Caco-2 (cell line): ENCODE results near the gene KCNT2. TPM values are rescaled to one million over a fixed set of nuclear protein-coding genes. Genes with fewer than 3 reads are reported as not detected.

ENCODE experiments used
- BruUV-seq: library from RNA; stranded (reverse); fragments of 400-500 nt; replicated peaks from 2 replicates; lab custom pipeline; 2021; lab: Mats Ljungman, UMichigan
- CTCF ChIA-PET: fragments of 300-600 bp; sonication (Branson Sonifier 250); formaldehyde crosslinking; loops from one replicate; lab custom pipeline; 2022; ENCODE audit warnings: antibody characterized with exemption; lab: Charles Lee
- POLR2A ChIA-PET: fragments of 300-600 bp; sonication (Branson Sonifier 250); formaldehyde crosslinking; loops from one replicate; lab custom pipeline; 2022; ENCODE audit warnings: antibody characterized with exemption; lab: Charles Lee
- DNase-seq, 2 experiments: peaks; one replicate each; pipeline versions ENCODE4 v3.0.0 to v3.0.0-alpha.2; 2020 to 2022
- H3K27me3 ChIP-seq: replicated peaks from 2 replicates; pipeline ENCODE4 v1.6.0; 2011; ENCODE audit warnings: low read length; ENCODE audit not compliant: control insufficient read depth, insufficient read depth
- H3K36me3 ChIP-seq: 2 replicates; pipeline ENCODE4 v1.5.1; 2011; ENCODE audit warnings: low read length; ENCODE audit not compliant: control insufficient read depth, insufficient read depth
- H3K4me1 ChIP-seq: fragments of 250-450 bp; sonication (Bioruptor Pico); 2 replicates; pipeline ENCODE4 v1.5.1; 2020; ENCODE audit warnings: mild to moderate bottlenecking
- H3K4me3 ChIP-seq: 2 replicates; pipeline ENCODE4 v1.5.1; 2011; ENCODE audit warnings: low read depth, mild to moderate bottlenecking, control low read depth, low read length
- H3K9me3 ChIP-seq: fragments of 250-450 bp; sonication (Bioruptor Pico); 2 replicates; pipeline ENCODE4 v1.5.1; 2020; ENCODE audit warnings: mild to moderate bottlenecking, moderate library complexity
- H3K27ac Mint-ChIP-seq: one replicate; pipeline ENCODE4 v1.8.0; 2022; ENCODE audit warnings: mixed read lengths; ENCODE audit not compliant: unreplicated experiment
- H3K27me3 Mint-ChIP-seq: one replicate; pipeline ENCODE4 v1.8.0; 2022; ENCODE audit warnings: mixed read lengths; ENCODE audit not compliant: insufficient read depth, unreplicated experiment
- H3K36me3 Mint-ChIP-seq: one replicate; pipeline ENCODE4 v1.8.0; 2022; ENCODE audit warnings: mild to moderate bottlenecking, mixed read lengths; ENCODE audit not compliant: insufficient read depth, unreplicated experiment
- H3K4me1 Mint-ChIP-seq: one replicate; pipeline ENCODE4 v1.8.0; 2022; ENCODE audit warnings: low read depth, mixed read lengths; ENCODE audit not compliant: unreplicated experiment
- H3K4me3 Mint-ChIP-seq: one replicate; pipeline ENCODE4 v1.8.0; 2022; ENCODE audit warnings: mild to moderate bottlenecking, moderate library complexity, mixed read lengths; ENCODE audit not compliant: unreplicated experiment
- H3K9me3 Mint-ChIP-seq: one replicate; pipeline ENCODE4 v1.8.0; 2022; ENCODE audit warnings: mixed read lengths; ENCODE audit not compliant: unreplicated experiment
- CTCF ChIP-seq, 2 experiments: fragments of 200-600 bp in 1 of 2; IDR thresholded peaks; 1 replicate in 1 of 2; 2 replicates in 1 of 2; pipeline versions ENCODE4 v1.5.1 to v1.8.0; 2011 to 2022; ENCODE audit warnings: antibody characterized with exemption in 1 of 2, control low read depth in 1 of 2, inconsistent platforms in 1 of 2, low read depth in 1 of 2, low read length in 1 of 2, mild to moderate bottlenecking in 1 of 2, moderate library complexity in 1 of 2; ENCODE audit not compliant: insufficient read depth in 1 of 2, severe bottlenecking in 1 of 2, unreplicated experiment in 1 of 2
- intact Hi-C: fragments of 100-400 bp; cut with micrococcal nuclease; formaldehyde crosslinking; loops from one replicate; pipeline ENCODE4 v1.10.0; 2022; ENCODE audit not compliant: unreplicated experiment
- total RNA-seq: library from RNA; stranded (reverse); gene quantifications from 2 replicates; pipeline ENCODE4 v1.2.3, GENCODE V29; 2022

Gene KCNT2
- total RNA-seq, 1 experiment from 2014 or later: not detected

- BruUV-seq: no TSS peak
- Mint-ChIP-seq H3K4me3 (no peak overlapping the region), H3K36me3 (no peaks in the 10 kb centered on the region), H3K27me3 (no peaks in the 10 kb centered on the region), H3K27ac (no peak overlapping the region), H3K4me1 (no peaks in the 10 kb centered on the region), H3K9me3 (no peaks in the 10 kb centered on the region)
- Histone ChIP-seq H3K36me3 (no peaks in the 10 kb centered on the region), H3K4me1 (no peaks in the 10 kb centered on the region), H3K27me3 (no peaks in the 10 kb centered on the region), H3K4me3 (no peak overlapping the region), H3K9me3 (no peaks in the 10 kb centered on the region)
- POLR2A ChIA-PET: no interaction called here
- TF ChIP-seq CTCF (IDR thresholded peaks at IDR 0.05; ENCODE audit: insufficient read depth in 1 of 2, low read depth in 1 of 2, low read length in 1 of 2, severe bottlenecking in 1 of 2, unreplicated experiment in 1 of 2): no peak
- CTCF ChIA-PET: no interaction called here
- intact Hi-C loops: no loop called here
- DNase-seq: no peak
Observed at GRCh38 chr1:196545222-196545621, 63.0 kb downstream of the KCNT2 start.

DNA sequence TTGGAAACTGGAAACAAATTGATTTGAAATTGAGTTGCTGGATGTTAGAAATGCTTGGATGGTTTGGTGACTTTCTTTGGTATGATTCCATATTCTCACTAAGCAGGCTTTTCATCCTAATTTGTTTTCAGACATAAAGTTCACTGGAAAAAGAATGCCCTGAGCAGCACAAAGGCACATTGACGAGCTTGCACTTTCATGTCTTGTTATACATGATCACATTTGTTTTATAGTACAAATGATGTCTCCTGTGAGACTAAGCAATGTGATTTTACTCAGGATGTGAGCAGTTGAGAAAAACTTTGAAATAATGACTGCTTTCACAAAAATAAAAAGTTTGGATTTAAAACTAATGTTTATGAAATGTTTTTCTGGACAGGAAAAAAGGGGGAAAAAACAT is 63.6 kb downstream of the KCNT2 start:
- no peaks in the 10 kb centered on the region for H3K4me1 Mint-ChIP-seq
- H3K4me3 Mint-ChIP-seq: no peak overlapping the region
- intact Hi-C loops: no loop called here
- no peak for DNase-seq
- POLR2A ChIA-PET: no interaction called here
- H3K27me3 Mint-ChIP-seq: no peaks in the 10 kb centered on the region
- no TSS peak for BruUV-seq
- no peak for TF ChIP-seq CTCF (IDR thresholded peaks at IDR 0.05; ENCODE audit: insufficient read depth in 1 of 2, low read depth in 1 of 2, low read length in 1 of 2, severe bottlenecking in 1 of 2, unreplicated experiment in 1 of 2)
- no peaks in the 10 kb centered on the region for H3K36me3 ChIP-seq
- H3K9me3 Mint-ChIP-seq: no peaks in the 10 kb centered on the region
- no peaks in the 10 kb centered on the region for H3K36me3 Mint-ChIP-seq
- H3K4me1 ChIP-seq: no peaks in the 10 kb centered on the region
- no peak overlapping the region for H3K27ac Mint-ChIP-seq
- no peak overlapping the region for H3K4me3 ChIP-seq
- no peaks in the 10 kb centered on the region for H3K9me3 ChIP-seq
- CTCF ChIA-PET: no interaction called here
- H3K27me3 ChIP-seq: no peaks in the 10 kb centered on the region

DNA sequence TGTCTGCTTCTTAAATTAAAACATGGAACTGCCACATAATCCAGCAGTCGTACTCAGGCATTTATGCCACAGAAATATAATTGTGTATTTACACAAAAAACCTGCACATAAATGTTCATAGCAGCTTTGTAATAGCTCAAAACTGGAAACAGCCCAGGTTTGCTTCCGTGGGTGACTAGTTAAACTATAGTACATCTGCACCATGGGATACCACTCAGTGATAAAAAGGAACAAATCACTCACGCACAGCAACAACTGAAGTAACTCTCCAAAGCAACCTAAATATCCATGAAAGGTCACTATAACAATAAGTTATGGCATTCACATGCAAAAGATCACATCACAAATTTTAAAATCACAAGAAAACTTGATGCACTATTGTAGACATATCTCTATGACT is 64.4 kb downstream of the KCNT2 start:
- Histone ChIP-seq H3K9me3 (no peaks in the 10 kb centered on the region), H3K4me3 (no peak overlapping the region), H3K36me3 (no peaks in the 10 kb centered on the region), H3K27me3 (no peaks in the 10 kb centered on the region), H3K4me1 (no peaks in the 10 kb centered on the region)
- no peak for DNase-seq
- no peaks in the 10 kb centered on the region for H3K4me1 Mint-ChIP-seq
- intact Hi-C loops: no loop called here
- no peak overlapping the region for H3K27ac Mint-ChIP-seq
- no TSS peak for BruUV-seq
- TF ChIP-seq CTCF (IDR thresholded peaks at IDR 0.05; ENCODE audit: insufficient read depth in 1 of 2, low read depth in 1 of 2, low read length in 1 of 2, severe bottlenecking in 1 of 2, unreplicated experiment in 1 of 2): no peak
- H3K9me3 Mint-ChIP-seq: no peaks in the 10 kb centered on the region
- CTCF ChIA-PET: no interaction called here
- H3K4me3 Mint-ChIP-seq: no peak overlapping the region
- POLR2A ChIA-PET: no interaction called here
- no peaks in the 10 kb centered on the region for H3K27me3 Mint-ChIP-seq
- no peaks in the 10 kb centered on the region for H3K36me3 Mint-ChIP-seq
